ENCODE measurements around the gene TMEM201.
"Not testable (repeated sequence)": the region's sequence is repeated elsewhere in the genome, so short reads cannot be mapped to it uniquely, and the experiment has no call there.

The TMEM201 gene

DNA sequence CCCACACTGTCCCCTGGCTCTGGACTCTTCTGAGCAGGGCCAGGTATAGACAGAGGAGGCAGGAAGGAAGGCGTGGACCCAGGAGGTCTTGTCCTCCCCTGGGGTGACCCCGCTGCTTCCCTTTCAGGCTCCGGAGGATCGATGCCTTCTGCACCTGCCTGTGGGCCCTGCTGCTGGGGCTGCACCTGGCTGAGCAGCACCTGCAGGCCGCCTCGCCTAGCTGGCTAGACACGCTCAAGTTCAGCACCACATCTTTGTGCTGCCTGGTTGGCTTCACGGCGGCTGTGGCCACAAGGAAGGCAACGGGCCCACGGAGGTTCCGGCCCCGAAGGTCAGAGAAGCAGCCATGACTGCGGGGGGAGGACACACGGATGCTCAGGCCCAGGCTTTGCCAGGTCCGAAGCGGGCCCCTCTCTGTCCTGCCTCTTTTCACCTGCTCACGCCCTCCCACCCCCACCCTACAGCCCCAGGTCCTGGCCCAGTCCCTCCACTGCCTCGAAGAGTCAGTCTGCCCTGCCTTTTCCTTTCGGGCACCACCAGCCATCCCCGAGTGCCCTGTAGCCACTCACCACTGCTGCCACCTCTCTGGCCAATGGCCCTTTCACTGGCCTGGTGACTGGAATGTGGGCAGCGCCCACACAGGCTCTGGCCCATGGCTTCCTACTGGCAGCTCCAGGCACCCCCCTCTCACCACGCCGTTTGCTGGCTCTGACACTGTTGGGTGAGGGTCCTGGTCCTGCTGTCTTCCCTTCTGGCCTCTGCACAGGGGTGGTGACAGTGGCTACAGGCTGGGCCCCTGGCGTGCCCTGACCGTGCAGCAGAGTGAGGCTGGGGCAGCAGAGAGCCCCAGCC, 13.5 kb downstream of the TMEM201 start:
- DNase-seq, result no peak

DNA sequence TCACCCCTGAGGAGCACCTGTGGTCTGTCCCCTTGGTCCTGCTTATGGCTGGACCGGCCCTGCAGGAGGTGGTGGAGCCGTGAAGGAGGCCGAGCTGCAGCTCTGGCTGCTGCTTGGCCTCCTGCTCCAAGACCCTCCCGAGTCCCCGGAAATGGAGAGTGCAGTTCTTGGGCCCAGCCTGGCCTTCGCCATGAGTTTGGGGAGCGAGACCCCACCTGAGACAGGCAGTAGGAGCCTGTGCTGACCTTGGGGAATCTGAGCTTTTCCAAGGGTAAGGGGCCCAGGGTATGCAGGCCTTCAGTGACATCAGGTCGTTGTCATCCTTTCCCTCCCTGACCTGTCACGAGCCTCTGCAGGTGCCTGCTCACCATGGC, 14.1 kb downstream of the TMEM201 start:
- DNase-seq, result no peak

DNA sequence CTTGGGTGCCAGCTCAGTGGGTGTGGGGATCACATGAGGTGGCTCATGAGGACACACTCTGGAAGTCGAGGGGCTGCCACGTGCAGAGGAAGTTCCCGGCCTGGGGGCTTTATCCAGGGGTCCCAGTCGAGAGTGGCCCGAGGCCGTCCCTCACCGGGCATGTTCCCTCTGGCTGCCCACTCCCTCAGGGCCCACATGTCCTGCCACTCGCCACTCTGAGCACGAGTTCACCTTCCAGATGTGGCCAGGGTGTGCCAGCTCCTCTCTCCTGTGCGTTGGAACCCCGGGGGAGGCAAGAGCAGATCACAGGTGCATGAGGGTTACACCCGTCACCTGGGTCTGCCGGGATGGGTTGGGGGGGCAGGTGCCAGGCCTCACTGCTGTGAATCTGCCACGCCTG, 14.6 kb downstream of the TMEM201 start:
- DNase-seq, result no peak

DNA sequence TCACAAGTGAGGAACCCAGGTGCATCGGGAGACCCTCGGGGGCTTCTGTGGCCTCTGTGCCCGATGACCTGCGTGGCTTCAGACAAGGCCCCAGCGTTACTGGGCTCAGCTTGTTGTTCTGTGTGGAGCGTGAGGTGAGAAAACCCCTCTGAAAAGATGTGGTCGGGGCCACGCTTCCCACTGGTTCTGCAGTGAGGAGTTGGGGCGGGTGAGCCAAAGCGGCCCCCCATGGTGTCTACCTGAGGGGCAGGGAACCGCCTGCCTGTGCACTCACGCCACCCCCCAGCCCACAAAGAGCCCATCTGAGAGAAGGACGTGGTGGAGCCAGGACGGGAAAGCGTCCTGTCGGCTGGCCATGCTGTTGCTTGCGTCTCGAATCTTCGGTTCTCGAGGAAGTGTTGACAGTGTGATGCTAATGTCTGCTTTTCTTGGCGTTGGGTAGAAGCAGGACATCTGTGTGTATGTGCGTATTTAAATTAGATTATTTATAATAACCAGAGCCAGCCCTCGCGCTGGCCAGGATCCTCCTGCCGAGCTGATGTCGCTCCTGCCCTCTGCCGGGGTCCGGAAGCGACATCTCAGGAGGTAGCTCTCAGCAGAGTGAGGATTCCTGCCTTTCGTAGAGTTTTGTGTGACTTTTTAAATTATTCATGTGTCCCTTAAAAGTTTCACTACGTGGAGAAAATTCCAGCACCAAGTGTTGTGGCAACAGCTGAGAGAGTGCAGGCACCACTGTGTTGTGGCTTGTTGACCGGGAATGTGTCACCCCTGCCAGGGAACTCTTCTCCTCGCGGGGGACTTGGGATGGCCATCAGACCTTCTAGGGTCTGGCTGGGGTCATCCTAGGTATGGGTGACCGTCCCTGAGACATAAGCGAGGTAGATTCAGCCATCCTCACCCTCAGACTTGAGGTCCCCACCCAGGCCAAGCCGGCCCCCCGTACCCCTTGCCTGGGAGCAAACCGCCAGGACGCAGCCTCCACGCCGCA, 15.3 kb downstream of the TMEM201 start:
- DNase-seq, result no peak

DNA sequence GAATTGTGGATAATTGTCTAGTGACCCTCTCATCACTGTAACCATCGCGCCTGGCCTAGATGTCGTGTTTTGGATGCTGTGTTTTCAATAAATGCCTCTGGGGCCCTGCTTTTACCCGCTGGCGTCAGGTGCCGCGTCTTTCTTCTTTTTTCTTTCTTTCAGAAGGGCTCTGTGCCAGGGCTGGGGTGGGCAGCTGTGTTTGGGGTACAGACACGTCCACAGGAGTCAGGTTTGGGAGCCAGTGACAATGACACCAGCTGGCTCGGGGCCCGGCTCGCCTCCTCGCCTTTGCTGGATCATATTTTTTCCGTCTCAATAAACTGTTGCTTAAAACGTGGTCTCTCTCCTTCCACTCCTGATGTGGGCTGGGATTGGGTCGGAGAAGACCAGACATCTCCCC, 16.1 kb downstream of the TMEM201 start:
- no peak for DNase-seq

DNA sequence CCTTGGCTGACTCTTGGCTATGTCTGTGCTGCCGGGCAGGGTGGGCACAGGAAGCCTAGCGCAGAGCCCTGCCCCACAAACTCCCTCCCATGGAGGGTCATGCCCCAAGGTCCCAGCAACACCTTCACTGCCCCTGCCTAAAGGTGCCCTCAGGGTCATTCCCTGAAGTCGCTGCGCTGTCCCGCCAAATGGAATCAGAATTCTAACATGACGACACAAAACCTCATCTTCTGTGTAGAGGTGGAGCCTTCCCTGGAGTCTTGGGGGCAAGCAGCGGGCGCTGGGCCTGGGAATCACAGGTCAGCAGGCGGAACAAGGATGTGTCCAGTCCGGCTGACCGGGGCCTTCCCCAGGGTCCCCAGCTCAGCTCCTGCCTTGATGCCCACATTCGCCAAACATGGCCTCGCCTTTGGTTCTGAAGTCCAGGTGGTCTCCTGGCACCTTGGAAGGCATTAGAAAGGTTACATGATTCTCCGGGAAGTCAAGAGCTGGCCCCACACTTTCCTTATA, 17.3 kb downstream of the TMEM201 start:
- DNase-seq, result no peak

DNA sequence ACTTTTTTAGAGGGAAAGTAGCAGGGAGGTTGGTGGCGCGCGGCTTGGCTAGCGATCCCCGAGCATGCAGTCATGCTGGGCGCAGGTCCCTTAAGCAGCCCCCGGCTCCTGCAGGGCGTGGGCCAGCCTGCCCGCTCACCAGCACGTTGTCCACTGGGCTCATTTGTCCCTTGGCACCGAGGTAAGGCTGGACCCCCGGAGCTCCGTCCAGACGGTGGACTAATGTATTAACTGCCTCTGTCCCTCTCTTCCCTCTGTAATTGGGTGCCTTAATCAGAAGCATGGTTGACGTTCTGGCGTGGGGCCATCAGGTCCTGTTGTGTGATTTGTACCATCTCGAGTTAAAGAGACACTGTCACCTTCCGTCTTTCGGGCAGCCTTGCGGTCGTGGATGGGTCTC, 17.7 kb downstream of the TMEM201 start:
- DNase-seq, result no peak

DNA sequence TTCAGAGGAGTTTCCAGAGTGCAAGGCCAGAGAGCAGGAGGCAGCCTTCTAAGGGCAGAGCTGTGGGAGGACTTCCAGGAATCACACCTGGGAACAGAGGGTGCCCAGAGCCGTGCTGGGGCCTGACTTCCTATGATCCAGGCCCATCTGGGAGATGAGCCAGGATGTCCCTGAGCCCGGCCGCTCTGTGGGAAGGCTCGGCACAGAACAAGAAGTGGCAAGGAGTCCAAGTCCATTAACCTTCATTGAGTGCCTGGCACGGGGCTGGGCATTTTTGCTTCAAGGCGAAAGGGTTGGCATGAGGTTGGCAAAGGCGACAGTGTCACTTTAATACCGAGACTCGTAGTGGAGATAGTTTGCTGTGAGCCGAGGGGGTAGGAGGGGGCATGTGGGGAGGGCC, 18.2 kb downstream of the TMEM201 start:
- DNase-seq, result no peak

DNA sequence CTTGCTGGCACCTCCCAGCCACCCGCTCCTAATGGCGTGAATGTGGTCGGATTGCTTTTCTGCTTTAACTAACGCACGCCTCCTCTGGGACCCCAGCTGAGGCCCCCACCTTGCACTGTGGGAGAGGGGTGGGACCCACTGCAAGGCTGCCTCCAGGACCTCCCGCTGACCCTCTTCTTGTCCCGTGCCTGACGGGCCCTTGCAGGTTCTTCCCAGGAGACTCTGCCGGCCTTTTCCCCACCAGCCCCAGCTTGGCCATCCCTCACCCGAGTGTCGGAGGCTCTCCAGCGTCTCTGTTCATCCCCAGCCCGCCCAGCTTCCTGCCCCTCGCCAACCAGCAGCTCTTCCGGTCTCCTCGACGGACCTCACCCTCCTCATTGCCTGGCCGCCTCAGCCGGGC, 18.6 kb downstream of the TMEM201 start:
- no peak for DNase-seq

DNA sequence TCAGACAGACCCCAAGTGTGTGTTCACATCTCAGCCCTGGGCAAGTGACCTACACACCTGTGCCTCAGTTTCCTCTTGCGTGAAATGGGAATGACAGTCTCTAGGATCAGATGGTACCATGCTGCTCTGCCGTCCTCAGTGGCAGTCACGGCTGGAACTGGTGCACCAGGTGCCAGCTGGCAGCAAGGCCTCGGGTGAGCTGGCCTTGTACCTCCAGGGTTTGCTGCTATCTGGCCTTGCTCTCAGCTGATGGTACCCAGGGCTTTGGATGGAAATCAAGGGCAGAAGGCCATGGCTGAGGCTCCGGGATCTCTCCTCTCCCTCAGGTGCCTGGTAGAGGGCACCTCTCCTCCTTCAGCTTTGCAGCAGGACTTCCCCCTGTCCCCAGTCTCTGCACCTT, 21.3 kb downstream of the TMEM201 start:
- DNase-seq, result no peak

DNA sequence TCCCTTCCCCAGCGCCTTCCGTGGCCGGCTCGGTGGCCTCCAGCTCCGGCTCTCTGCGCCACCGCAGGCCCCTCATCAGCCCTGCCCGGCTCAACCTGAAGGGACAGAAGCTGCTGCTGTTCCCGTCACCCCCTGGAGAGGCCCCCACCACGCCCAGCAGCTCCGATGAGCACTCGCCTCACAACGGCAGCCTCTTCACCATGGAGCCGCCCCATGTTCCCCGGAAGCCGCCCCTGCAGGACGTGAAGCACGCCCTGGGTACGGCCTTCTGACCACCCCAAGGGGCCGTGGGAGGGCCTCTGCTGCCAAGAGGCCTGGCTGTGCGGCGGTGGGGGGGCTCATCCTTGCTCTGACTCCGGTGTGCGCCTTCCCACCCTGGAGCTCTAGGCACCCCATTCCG, 21.8 kb downstream of the TMEM201 start:
- no peak for DNase-seq

DNA sequence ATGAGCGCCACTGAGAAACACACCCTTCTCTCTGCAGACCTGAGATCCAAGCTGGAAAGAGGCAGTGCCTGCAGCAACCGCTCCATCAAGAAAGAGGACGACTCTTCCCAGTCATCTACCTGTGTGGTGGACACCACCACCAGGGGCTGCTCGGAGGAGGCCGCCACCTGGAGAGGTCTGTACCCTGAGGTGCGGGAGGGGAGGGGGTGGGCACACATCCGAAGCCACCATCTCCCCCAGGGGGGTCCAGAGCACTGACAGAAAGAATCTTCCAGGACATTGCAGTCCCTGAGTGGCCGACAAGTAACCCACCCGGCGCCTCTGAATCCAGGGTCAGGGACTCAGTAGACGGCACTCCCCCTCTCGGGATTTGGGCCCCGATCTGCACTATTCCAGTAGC, 23.0 kb downstream of the TMEM201 start:
- no peak for DNase-seq

DNA sequence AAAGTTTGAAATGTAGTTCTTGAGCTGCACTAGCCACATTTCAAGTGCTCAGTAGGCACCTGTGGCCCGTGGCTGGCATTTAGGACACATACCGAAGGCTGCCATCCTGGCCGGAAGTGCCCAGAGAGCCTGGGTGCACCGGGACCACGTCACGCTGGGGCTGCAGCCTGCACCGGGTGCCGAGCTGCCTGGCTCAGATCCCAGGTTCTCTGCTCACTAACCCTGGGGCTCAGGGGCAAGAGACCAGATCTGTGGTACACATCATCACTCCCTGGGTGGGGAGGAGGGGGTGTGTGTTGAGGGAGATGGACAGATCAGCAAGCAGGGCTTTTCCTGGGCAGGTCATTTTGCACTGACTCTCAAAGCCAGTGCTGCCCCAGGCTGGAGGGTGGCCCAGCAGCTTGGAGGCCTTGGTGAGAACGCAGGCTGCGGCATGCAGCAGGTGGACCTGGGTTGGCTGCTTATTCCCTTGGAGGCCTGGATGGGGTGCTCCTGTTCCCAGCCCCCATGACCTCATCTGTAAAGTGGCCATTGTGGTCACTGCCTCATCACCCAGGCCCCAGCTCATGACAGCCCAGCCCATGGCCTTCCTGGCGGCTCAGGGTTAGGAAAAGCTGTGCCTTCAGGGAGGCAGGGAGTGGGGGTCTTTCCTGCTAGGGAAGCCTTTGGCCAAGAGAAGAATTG, 23.6 kb downstream of the TMEM201 start:
- DNase-seq, result no peak

DNA sequence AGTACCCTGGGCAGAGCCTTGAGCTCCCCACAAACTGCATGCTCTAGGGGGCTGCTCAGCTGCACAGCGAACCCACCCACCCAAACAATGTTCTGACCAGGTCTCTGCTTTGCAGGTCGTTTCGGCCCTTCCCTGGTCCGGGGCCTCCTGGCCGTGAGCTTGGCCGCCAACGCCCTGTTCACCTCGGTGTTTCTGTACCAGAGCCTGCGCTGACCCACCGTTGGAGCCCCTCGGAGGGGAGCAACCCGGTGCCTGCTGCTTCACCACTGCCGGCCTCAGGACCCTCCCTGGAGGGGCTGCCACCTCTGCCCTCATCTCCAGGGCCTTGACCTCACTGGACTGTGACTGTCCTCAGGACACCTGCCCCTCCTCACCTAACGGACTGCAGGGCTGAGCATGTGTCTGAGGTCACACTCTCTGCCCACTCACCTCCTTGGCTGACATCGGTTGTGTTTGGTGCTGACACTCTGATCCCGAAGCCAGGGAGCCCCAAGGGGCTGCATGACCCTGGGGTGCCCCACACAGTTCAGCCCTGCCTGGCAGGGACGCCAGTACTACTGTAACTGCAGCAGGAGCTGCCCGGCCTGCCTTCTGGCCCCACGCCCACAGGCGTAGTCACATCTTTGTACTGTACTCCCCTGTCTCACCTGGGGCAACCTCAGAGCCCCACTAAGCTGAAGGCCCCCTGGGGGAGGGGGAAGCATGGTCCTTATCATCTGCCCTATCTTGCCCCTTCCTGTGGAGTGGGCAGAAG, 24.3 kb downstream of the TMEM201 start:
- no peak for DNase-seq

DNA sequence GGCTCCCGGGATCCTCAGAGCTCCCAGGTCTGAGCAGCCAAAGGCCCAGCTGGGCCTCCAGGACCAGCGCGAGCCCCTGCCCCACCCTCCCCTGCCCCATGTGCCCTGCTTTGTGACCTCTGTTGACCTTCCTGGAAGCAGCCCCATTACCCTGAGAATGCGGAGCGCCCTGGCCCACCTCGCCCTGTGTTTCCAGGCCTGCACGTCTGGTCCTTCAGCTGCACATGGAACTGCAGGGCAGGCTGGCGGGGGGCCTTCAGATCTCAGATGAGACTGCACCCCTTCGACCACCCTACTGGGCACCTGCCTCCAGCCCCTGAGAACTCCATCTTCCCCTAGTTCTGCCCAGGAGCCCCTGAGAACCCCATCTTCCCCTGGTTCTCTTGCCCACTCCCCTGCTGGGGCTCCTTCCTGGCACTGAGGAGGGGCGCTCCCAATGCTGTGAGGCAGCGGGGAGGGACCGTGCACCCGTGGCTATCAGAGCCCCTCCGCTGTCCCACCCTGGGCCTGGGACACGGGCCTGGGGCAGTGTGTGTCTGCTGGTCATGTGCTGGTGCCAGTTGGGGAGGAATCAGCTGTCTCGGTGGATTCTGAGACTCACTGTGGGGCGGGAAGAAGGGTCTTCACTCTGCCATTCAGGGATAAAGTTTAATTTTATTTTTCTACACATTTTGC, 25.1 kb downstream of the TMEM201 start:
- DNase-seq, result no peak

DNA sequence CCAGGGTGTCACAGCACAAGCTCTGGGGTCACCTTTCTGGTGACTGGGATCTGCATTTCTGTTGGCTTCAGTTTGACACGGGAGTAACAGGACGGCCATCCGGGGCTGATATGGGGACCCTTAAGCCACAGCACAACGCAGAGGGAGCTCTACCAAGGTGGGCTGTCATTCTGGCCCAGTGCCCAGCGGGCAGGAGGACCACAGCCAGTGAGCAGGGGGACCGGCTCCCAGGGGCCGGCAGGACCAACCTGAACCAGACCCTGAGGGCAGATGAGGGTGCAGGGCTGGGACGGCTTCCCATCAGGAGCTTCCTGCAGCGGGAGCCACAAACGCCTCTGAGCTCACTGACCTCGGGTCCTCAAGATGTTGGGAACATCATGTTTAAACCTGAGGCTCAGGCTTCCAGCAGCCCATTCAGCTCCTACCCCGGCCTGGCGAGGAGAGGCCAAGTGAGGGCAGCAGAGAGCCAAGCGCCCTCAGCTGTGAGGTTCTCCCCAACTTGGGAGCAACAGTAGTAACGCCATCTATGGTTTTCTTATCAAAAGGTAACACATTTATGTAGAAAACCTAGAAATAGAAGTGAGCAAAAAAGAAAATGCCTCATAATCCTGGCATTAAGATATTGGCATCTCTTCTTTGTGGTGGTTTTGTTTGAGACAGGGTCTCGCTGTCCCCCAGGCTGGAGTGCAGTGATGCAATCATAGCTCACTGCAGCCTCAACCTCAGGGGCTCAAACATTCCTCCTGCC, 26.8 kb downstream of the TMEM201 start:
- DNase-seq, result no peak

DNA sequence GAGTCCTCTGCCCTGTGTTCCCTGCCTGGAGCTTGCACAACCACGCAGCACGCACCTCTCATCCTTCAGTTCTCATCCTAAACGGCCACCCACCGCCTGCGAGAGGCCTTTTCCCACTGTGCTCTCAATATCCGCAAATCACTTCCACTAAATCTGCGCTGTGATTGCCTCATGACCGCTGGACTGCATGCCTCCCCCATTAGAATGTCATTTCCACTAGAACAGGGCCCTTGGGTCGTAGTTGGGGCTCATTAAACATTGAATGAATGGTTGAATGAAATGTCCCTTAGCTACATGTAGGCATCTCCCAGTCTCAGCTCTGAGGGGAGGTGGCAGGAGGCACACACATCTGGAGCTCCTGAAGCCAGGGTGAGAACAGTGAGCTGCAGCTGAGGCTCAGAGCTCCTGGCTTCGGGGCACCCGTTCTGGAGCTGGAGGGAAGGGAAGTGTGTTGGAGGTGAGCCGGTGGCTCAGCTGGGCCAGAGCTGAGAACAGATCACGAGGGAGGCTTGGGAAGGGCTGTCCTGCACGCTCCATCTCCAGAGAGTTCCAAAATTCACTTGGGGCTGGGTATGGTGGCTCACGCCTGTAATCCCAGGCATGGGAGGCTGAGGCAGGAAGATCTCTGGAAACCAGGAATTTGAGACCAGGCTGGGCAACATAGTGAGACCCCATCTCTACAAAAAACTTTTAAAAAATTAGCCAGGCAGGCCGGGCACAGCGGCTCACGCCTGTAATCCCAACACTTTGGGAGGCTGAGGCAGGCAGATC, 30.4 kb downstream of the TMEM201 start:
- DNase-seq, result no peak

DNA sequence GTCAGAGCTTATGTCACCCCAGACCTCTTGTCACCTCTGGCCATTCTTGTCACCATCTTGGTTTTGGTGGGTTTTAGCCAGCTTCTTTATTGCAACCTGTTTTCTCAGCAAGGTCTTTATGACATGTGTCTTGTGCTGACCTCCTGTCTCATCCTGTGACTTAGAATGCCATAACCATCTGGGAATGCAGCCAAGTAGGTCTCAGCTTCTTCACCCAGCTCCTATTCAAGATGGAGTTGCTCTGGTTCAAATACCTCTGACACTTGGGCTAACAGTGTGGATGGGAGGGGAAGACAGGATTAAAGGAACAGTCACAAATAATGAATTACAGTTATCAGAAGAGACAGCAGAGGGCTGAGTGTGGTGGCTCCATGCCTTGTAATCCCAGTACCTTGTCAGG, 32.3 kb downstream of the TMEM201 start:
- no peak for DNase-seq

DNA sequence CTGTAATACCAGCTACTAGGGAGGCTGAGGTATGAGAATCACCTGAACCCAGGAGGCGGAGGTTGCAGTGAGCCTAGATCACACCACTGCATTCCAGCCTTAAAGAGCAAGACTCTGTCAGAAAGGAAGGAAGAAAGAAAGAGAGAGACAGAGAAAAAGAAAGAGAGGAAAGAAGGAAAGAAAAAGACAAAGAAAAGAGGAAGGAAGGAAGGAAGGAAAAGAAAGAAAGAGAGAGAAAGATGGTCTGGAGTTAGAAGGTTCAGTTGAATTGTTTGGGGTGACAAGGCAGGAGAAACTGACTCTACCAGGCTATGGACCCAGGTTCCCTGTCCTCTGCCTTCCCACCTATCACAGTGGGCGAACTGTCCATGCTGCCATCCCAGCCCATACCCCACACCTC, 35.4 kb downstream of the TMEM201 start:
- no peak for DNase-seq

DNA sequence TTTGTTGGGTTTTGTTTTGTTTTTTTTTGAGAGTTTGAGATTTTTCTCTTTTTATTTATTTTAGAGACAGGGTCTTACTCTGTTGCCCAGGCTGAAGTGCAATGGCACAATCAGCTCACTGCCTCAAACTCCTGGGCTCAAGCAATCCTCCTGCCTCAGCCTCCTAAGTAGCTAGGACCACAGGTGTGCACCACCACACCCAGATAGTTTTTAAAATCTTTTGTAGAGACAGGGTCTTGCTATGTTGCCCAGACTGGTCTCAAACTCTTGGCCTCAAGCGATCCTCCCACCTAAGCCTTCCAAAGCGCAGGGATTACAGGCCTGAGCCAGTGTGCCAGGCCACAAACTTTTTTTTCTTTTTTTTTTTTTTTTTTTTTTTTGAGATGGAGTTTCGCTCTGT, 36.3 kb downstream of the TMEM201 start:
- DNase-seq, result not testable (repeated sequence)

Data from kidney glomerular epithelial cell (primary cell).